Measurements from ENCODE around the gene SMIM30. TPM values are rescaled to one million over a fixed set of nuclear protein-coding genes. Genes with fewer than 3 reads are reported as not detected.

SMIM30 gene
- total and polyA plus RNA-seq, 2 of the 4 experiments (the other 2 are of a cell fraction): 31.6 to 47.7 TPM

GRCh38 chr7:113137241-113137640 is 18.9 kb upstream of the SMIM30 start:
- dilution Hi-C loops (cut with HindIII; ENCODE audit: low sequenced_read_pairs, unreplicated experiment) (no loop called here), intact Hi-C loops (cut with micrococcal nuclease) (no loop called here), in situ Hi-C loops (cut with MboI; ENCODE audit: low sequenced_read_pairs) (no loop called here)
- ChIA-PET POLR2A (ENCODE audit: unreplicated experiment) (no interaction called here), CTCF (interaction anchor here (0.8 kb wide), 1 partner anchor 22 kb away, joined by 3 read pairs; no protein-coding TSS in a partner anchor)
- no peaks in the 10 kb centered on the region for H3K9me3 ChIP-seq (ENCODE audit: control insufficient read depth, insufficient read depth, low read length)
- H3K9ac ChIP-seq (ENCODE audit: low read depth, low read length): no peak overlapping the region
- H3K79me1 ChIP-seq (ENCODE audit: low read depth in 1 of 2, low read length in 2 of 2): no peaks in the 10 kb centered on the region
- H2BK120ac ChIP-seq (ENCODE audit: low read depth, low read length): no peak overlapping the region
- no peak overlapping the region for H4K5ac ChIP-seq (ENCODE audit: low read depth, low read length)
- H3K9me1 ChIP-seq (ENCODE audit: insufficient read depth, low read length): no peaks in the 10 kb centered on the region; the same call in 1 of the 2 replicates
- no peaks in the 10 kb centered on the region for H3K27me3 ChIP-seq (ENCODE audit: control insufficient read depth, insufficient read depth, low read length)
- H2AK9ac ChIP-seq (replicated peaks; ENCODE audit: low read depth, low read length, poor library complexity): no peak overlapping the region
- H3K18ac ChIP-seq (ENCODE audit: low read depth, low read length): no peak overlapping the region
- WGBS, 2 experiments (ENCODE audit: extremely low coverage in 2 of 2, insufficient read length in 1 of 2): no CpG with 5 or more reads among the region's 2 CpGs
- H2AK5ac ChIP-seq (ENCODE audit: low read depth, low read length): no peak overlapping the region
- H3K4ac ChIP-seq (ENCODE audit: low read depth, low read length): no peak overlapping the region
- H2BK15ac ChIP-seq (ENCODE audit: low read depth, low read length): no peak overlapping the region
- no peak overlapping the region for H3K56ac ChIP-seq (ENCODE audit: extremely low read depth, insufficient read depth, low read length)
- no peak overlapping the region for H3K27ac ChIP-seq (ENCODE audit: insufficient read depth, low read length)
- H3K14ac ChIP-seq (replicated peaks; ENCODE audit: low read depth, low read length): no peak overlapping the region
- H3K36me3 ChIP-seq (ENCODE audit: control insufficient read depth, insufficient read depth, low read length): no peaks in the 10 kb centered on the region
- ATAC-seq (ENCODE audit: low read depth): no peak
- no peaks in the 10 kb centered on the region for H3K4me1 ChIP-seq (ENCODE audit: control insufficient read depth, insufficient read depth, low read length)
- no peaks in the 10 kb centered on the region for H4K20me1 ChIP-seq (ENCODE audit: insufficient read depth, low read length)
- no peak overlapping the region for H3K4me2 ChIP-seq (ENCODE audit: low read depth, low read length)
- H3K4me3 ChIP-seq (ENCODE audit: insufficient read depth, low read depth, low read length): no peak overlapping the region
- no peak for DNase-seq
- H2BK5ac ChIP-seq (ENCODE audit: low read depth, low read length, poor library complexity, severe bottlenecking): no peak overlapping the region
- TF ChIP-seq NFE2L2 (IDR thresholded peaks at IDR 0.05; ENCODE audit: low read depth, low read length): no peak
- TF ChIP-seq SMC3 (IDR thresholded peaks at IDR 0.05; ENCODE audit: low read depth, low read length): no peak
- no peak for TF ChIP-seq MXI1 (IDR thresholded peaks at IDR 0.05; ENCODE audit: borderline replicate concordance, low read depth, low read length)
- no peak overlapping the region for H4K91ac ChIP-seq (ENCODE audit: insufficient read depth, low read depth, low read length)
- no peak overlapping the region for H3K23ac ChIP-seq (ENCODE audit: low read depth, low read length)
- no TSS peak for BruUV-seq (replicated peaks)
- H4K8ac ChIP-seq (ENCODE audit: low read depth in 2 of 2, low read length in 2 of 2): no peak overlapping the region
- no peak overlapping the region for H2AFZ ChIP-seq (replicated peaks; ENCODE audit: low read length, poor library complexity)
- no peak overlapping the region for H2BK20ac ChIP-seq (ENCODE audit: low read depth, low read length)
